SK-N-SH (cell line): ENCODE results near the gene IPCEF1.

Source experiments
- SIN3A ChIP-seq: IDR thresholded peaks from 2 replicates; pipeline ENCODE4 v1.6.1; 2012; ENCODE audit warnings: low read depth, mild to moderate bottlenecking, low read length, moderate library complexity, borderline replicate concordance
- TF ChIP-seq, protein P1 (sequence below): IDR thresholded peaks from 2 replicates; pipeline ENCODE4 v1.6.1; 2012; ENCODE audit warnings: mild to moderate bottlenecking, low read depth, low read length, moderate library complexity
- TF ChIP-seq, protein P2 (sequence below): IDR thresholded peaks from 2 replicates; pipeline ENCODE4 v1.4.0; 2012; ENCODE audit warnings: low read depth

DNA sequence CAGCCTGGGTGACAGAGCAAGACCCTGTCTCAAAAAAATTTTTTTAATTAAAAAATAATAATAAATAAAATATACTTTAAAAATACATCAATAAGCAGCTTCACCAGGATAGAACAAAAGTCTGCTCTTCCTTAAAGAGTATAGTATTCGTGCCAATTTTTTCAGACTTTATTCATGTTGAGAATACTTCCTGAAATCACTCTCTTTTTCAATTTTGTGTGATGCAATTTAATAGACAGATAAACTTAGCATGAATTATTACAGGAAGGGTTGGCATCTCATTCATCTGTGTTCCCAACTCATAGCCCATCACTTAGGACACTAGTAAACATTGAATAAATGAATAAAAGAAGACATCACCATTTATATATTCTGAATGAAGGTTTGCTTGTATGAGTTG is 52.4 kb downstream of the IPCEF1 start:
- TF ChIP-seq, protein P1, sequence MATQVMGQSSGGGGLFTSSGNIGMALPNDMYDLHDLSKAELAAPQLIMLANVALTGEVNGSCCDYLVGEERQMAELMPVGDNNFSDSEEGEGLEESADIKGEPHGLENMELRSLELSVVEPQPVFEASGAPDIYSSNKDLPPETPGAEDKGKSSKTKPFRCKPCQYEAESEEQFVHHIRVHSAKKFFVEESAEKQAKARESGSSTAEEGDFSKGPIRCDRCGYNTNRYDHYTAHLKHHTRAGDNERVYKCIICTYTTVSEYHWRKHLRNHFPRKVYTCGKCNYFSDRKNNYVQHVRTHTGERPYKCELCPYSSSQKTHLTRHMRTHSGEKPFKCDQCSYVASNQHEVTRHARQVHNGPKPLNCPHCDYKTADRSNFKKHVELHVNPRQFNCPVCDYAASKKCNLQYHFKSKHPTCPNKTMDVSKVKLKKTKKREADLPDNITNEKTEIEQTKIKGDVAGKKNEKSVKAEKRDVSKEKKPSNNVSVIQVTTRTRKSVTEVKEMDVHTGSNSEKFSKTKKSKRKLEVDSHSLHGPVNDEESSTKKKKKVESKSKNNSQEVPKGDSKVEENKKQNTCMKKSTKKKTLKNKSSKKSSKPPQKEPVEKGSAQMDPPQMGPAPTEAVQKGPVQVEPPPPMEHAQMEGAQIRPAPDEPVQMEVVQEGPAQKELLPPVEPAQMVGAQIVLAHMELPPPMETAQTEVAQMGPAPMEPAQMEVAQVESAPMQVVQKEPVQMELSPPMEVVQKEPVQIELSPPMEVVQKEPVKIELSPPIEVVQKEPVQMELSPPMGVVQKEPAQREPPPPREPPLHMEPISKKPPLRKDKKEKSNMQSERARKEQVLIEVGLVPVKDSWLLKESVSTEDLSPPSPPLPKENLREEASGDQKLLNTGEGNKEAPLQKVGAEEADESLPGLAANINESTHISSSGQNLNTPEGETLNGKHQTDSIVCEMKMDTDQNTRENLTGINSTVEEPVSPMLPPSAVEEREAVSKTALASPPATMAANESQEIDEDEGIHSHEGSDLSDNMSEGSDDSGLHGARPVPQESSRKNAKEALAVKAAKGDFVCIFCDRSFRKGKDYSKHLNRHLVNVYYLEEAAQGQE = no peak
- TF ChIP-seq, protein P2, sequence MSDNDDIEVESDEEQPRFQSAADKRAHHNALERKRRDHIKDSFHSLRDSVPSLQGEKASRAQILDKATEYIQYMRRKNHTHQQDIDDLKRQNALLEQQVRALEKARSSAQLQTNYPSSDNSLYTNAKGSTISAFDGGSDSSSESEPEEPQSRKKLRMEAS = no peak
- no peak for TF ChIP-seq SIN3A
